ENCODE results near the gene PTGIS.

PTGIS gene

DNA sequence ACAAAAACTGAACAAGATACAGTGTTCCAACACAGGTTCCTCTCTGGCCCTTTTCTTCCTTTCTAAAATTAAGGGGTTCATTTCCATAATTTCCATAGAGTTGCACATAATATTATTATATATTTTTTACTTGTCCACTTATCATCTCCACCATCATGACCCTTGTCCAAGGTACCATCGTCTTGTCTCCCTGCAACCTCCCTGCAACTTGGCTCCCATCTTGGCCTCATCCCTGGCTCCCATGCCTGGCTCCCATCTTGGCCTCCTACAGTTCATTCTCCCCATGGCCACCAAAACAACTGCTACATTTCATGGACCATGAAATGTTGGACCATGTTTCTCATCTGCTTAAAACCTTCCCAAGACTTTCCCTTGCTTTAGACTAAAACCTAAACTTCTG lies 82.4 kb downstream of the PTGIS start:
- DNase-seq, result no peak

- DNase-seq, result peak; percentile 31
These were observed 83.5 kb downstream of the PTGIS start for GRCh38 chr20:49484180-49485140.

DNA sequence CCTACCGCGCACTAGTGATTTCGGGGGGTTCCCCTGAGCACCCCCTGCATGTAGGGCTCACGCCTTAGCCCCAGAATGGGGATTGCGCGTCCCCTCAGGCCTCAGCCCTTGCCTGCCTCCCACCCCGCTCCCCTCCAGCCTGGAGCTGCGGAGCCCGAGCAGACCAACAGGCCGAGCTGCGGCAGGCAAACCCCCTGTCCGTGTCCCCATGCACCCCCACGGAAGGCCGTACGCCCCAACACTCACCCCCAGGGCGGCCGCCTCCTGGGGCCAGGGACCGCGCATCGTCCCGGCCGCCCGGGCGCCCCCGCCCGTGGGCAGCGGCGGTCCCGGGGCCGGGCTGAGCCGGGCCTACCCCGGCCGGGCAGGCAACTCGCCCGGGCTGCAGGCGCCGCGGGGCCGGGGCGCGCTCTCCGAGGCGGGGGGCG lies 84.2 kb downstream of the PTGIS start:
- DNase-seq, result no peak

- no peak for DNase-seq
These were observed 84.8 kb downstream of the PTGIS start for GRCh38 chr20:49483018-49483695.

DNA sequence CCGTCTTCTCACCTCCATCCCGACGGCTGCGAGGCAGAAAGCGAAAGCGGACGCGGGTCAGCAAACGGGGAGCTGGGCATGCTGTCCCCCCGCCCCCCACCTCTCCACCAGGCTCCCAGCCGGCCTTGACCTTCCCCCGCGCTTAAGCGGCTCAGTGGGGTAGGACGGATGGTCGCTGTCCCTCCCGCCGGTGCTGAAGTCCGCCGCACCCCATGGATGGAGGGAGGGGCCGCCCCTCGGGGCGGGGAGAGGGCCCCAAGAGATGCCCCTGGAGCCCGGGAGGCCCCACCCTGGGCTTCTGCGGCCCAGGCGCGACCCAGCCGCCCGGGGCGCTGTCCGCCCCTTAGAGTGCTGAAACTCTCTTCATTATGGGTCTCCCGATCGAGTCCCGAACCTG lies 85.3 kb downstream of the PTGIS start, which contains the start of gene KCNB1:
Gene KCNB1, minus strand, starts transcription at position 48 of the 397 bp plus-strand sequence. CDS start 188 bp downstream, outside the sequence.
- DNase-seq, result peak; percentile 4

DNA sequence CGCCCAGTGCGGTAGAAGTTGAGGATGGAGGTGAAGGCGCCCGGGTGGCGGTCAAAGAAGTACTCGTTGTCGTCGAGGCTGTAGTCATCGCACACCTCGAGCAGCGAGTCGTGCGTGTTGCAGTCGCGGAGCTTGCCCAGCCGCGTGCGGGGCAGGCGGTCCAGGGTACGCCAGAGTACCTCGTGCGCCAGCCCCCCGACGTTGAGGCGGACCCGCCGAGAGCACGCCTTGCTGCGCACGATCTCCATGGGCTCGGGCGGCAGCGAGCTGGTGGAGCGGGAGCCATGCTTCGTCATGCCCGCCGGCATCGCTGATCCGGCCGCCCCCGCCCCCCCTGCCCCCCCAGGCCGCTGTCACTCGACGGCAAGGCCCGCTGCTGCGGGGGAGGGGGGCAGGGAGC lies 85.8 kb downstream of the PTGIS start:
- DNase-seq, result no peak

DNA sequence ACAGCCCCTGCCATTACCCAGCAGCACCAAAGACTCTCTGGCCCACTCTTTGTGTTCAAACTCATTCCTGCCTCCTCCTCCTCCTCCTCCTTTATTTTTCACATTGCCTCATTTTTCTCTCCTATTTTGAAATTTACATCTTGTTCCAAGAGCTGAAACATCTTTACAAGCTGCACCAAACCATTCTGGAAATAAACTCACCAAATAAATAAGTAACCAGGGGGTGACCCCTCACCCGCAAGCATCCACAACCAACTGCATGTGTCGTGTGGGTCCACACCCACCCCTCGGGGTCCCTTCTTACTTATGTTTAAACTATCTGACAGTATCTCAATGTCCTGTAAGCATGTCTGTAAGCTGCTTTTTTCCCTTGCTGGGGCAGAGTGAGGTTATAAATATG lies 86.8 kb downstream of the PTGIS start:
- DNase-seq, result no peak

DNA sequence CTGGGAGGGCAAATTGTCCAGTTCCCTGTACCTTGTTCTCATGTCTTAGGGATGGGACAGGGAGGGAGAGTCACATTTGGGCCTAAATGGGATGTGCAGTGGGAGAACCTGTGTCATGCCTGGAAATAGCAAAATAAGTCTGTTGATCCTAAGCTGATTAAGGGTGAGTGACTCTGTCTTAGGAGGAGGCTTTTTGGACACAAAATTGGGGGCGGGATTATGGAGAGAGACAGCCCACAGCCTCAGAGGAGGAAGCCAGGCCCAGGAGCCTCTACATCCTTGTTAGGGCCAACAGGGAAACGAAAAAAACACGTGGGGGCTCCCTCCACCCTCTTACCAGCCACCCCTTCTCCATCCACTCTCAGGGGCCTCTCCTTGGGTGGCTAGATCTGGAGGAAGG lies 87.7 kb downstream of the PTGIS start:
- no peak for DNase-seq

DNA sequence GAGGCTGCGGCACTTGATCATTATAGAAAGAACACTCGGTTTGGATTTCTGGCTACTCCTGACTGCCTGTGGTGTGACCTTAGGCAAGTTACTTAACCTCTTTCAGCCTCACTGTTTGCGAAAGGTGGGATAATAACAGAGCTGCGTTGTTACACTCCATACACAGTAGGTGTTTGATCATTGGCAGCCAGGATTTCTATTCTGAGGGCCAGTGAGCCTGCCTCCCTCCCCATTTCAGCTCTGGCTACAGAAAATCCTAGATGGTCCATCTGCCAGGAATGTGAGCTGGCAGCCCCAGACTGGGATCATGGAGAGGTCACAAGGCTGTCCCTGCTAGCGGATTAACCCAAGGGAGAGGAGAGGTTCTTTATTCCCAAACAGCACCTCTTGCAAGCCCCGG lies 88.2 kb downstream of the PTGIS start:
- no peak for DNase-seq

DNA sequence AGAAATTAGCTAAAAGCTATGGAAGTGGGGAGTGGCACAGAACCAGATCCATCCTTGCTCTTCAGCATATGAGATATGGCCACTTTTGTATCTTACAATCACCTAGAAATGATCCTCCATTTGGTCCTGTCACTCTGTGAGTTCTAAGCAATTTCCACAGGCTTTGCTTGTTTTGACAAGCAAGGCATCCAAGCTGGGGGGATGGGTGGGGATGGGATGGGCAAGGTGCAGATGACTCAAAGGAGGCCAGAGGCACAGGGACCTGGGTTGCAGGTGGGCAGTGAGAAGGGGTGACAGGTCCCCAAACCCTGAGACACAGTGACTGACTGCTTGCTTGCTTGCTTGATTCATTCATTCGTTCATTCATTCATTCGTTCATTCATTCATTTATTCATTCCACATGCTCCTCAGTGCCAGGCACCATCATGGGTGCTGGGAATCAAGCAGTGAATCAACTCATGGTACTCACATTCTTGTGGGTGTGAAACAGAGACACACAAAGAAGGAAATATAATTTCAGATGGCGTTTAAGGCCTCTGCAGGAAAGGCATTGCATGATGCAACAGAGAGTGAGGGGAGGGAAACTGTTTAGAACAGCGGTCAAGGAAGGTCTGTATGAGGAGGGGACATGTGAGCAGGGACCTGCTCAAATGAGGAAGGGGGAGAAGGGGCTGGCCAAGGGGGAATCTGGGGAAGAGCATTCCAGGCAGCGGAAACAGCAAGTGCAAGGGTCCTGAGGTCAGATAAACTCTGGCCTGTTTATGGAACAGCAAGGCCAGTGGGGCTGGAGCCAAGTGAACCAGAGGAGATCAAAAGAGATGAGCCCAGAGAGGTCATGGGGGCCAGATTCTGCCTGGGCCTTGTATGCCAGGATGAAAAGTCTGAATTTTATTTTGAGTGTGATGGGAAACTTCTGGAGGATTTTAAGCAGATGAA lies 88.9 kb downstream of the PTGIS start:
- DNase-seq, result no peak

DNA sequence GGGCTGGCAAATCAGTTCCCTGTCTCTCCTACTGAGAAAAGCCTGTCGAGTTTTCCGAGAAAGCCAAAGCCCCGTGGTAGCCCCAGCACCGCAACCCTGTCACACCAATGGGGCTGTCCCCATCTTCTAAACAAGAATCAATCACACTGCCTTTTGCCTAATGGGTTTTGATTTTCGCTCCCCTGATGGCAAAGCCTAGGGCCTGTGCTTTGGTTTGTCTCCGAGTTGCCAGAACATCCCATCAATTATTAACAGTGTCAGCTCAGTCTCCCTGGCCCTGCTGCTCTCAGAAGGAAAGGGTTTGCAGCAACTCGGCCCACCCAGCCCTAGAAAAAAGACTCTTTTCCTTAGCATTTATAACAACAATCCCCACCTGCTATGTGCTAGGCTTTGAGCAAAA lies 89.7 kb downstream of the PTGIS start:
- no peak for DNase-seq

DNA sequence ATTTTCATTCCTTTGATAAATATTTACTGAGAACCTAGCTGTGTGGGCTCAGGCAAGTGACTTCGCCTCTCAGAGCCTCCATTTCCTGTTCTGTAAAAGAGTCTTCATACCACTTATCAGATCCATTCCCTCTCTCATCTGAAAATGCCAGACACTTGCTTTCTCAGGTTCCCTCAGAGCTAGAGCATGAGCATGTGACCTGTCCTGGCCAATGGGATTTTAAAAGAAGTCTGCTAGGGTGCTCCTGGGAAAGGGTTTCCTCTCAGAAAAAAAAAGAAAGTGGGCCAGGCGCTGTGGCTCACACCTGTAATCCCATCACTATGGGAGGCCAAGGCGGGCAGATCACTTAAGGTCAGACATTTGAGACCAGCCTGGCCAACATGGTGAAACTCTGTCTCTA lies 90.7 kb downstream of the PTGIS start:
- no peak for DNase-seq

DNA sequence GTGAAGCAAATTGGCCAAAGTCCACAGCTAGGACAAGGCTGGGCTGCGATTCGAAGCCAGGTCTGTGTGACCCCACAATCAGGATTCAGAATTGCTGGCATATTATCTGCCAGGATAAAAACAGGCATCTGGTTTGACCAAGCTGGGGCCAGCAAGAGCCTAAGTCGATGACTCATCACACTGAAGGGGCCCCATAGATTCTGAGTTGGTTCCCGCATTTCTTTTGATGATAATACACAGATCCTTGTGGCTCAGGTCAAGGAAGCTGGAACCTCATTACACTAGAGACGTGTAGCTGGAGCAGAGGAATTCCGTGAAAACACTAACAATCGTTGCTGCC lies 92.0 kb downstream of the PTGIS start:
- DNase-seq, result no peak

GRCh38 chr20:49475292-49476015 lies 92.5 kb downstream of the PTGIS start:
- no peak for DNase-seq

- DNase-seq, result no peak
These were observed 96.5 kb downstream of the PTGIS start for GRCh38 chr20:49471397-49471796.

- no peak for DNase-seq
These were observed 97.0 kb downstream of the PTGIS start for GRCh38 chr20:49470922-49471321.

- no peak for DNase-seq
These were observed 98.9 kb downstream of the PTGIS start for GRCh38 chr20:49469060-49469459.

- no peak for DNase-seq
These were observed 99.5 kb downstream of the PTGIS start for GRCh38 chr20:49468412-49468811.

GRCh38 chr20:49466114-49466912 lies 101.6 kb downstream of the PTGIS start:
- DNase-seq, result no peak

DNA sequence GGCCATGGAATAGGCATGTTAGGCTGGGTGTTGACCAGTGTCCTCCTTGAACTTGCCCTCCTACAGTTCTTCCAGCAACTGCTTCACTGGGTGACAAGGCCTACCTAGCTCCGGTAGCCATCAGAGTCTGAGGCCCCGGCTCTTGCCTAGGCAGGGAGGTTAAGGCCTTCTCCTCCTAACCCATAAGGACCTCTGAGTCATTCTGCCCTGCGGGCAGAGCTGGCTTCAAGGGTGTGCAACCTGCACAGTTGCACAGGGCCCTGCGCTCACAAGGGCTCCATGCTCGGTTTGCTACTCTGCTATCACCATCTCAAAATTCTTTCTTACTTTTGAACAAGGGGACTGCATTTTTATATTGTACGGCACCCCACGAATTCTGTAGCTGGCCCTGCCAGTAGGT lies 103.4 kb downstream of the PTGIS start:
- DNase-seq, result no peak

GRCh38 chr20:49462626-49463025 lies 105.3 kb downstream of the PTGIS start:
- no peak for DNase-seq

All from activated T-cell treated with anti-CD3 and anti-CD28 coated beads for 4 hours (primary cell).